ENCODE data around the gene LRBA. TPM values are rescaled to one million over a fixed set of nuclear protein-coding genes. Genes with fewer than 3 reads are reported as not detected.

Gene LRBA
- total RNA-seq, 1 experiment from 2014 or later: 55.3 TPM

DNA sequence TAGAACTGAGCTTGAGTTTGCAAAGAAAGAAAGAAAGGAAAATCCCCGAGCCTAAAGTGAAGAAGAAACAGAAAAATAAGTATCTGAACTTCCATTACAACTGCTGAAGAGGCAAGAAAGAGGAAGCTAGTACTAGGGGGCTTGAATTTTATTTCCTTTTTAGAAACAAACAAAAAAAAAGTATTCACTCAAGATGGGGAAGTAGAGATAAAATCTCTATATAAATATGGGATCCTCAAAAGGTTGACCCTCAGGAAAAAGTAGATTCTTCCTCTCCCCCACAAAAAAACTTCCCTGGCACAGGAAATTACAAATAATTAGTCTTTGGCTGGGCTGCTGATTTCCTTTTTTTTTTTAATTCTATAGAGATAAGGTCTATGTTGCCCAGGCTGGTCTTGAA is 16.0 kb downstream of the LRBA start:
- Histone ChIP-seq H3T11ph (ENCODE audit: low read length) (no peak overlapping the region), H2BK5ac (ENCODE audit: insufficient read length, low read length) (no peak overlapping the region), H2AK5ac (ENCODE audit: insufficient read length, low read length) (no peak overlapping the region), H3K18ac (ENCODE audit: insufficient read length, low read depth, low read length) (no peak overlapping the region), H4K8ac (replicated peaks; ENCODE audit: insufficient read length, low read depth, low read length) (no peak overlapping the region), H3K79me2 (ENCODE audit: insufficient read depth, low read length) (peaks cover 21% of the 10 kb centered on the region; the same call in 1 of the 2 replicates), H3K23me2 (ENCODE audit: insufficient read length, low read depth, low read length, poor library complexity, severe bottlenecking) (no peaks in the 10 kb centered on the region), H2BK20ac (ENCODE audit: low read depth, low read length, poor library complexity, severe bottlenecking) (no peak overlapping the region), H3K4me1 (ENCODE audit: insufficient read depth, low read length) (no peaks in the 10 kb centered on the region; the same call in 1 of the 2 replicates), H4K5ac (ENCODE audit: insufficient read length, low read depth, low read length) (no peak overlapping the region), H3K27me3 (ENCODE audit: insufficient read depth, low read length) (no peaks in the 10 kb centered on the region), H3K4me2 (ENCODE audit: insufficient read depth, insufficient read length, low read length) (no peak overlapping the region), H3K9ac (ENCODE audit: extremely low read depth, insufficient read length, low read length) (no peak overlapping the region), H3K4ac (ENCODE audit: low read depth, low read length) (no peak overlapping the region), H3K27ac (ENCODE audit: insufficient read length, low read depth, low read length) (no peak overlapping the region), H3K9me3 (ENCODE audit: control insufficient read depth, low read depth, low read length) (no peaks in the 10 kb centered on the region), H2BK120ac (ENCODE audit: low read depth, low read length, poor library complexity, severe bottlenecking) (no peak overlapping the region), H4K91ac (ENCODE audit: insufficient read length, low read depth, low read length) (no peak overlapping the region), H3K23ac (ENCODE audit: insufficient read length, low read depth, low read length) (no peak overlapping the region), H3K79me1 (ENCODE audit: insufficient read depth, low read depth, low read length, poor library complexity, severe bottlenecking) (peaks cover 6% of the 10 kb centered on the region), H3K56ac (ENCODE audit: insufficient read length, low read depth, low read length) (no peak overlapping the region), H2AFZ (ENCODE audit: low read length) (no peak overlapping the region), H2BK12ac (ENCODE audit: insufficient read length, low read depth, low read length) (no peak overlapping the region), H4K20me1 (ENCODE audit: control insufficient read depth, insufficient read depth, insufficient read length) (no peaks in the 10 kb centered on the region), H2BK15ac (ENCODE audit: low read depth, low read length) (no peak overlapping the region), H3K14ac (ENCODE audit: insufficient read depth, low read length) (no peak overlapping the region)
- H3K27ac Mint-ChIP-seq: peak overlapping the region in 1 of 3 experiments; percentile 78; a peak in 2 of 7 replicates
- no peaks in the 10 kb centered on the region; a peak in 1 of 5 replicates for H3K9me3 Mint-ChIP-seq
- no peaks in the 10 kb centered on the region for H3K27me3 Mint-ChIP-seq (ENCODE audit: low read depth)
- H3K36me3 Mint-ChIP-seq (ENCODE audit: insufficient read depth in 1 of 3, low read depth in 3 of 3): peaks cover 2 to 12% (median 11%) of the 10 kb centered on the region in 3 experiments; a peak in 6 of 7 replicates
- no peak for DNase-seq
- no CpG with 5 or more reads among the region's 1 CpG for WGBS (ENCODE audit: extremely low coverage, insufficient read length, low lambda C conversion rate)
- H3K4me1 Mint-ChIP-seq: peaks cover 27 to 38% of the 10 kb centered on the region in 2 experiments
- no peak overlapping the region for H3K4me3 Mint-ChIP-seq
- TF ChIP-seq, protein P1, sequence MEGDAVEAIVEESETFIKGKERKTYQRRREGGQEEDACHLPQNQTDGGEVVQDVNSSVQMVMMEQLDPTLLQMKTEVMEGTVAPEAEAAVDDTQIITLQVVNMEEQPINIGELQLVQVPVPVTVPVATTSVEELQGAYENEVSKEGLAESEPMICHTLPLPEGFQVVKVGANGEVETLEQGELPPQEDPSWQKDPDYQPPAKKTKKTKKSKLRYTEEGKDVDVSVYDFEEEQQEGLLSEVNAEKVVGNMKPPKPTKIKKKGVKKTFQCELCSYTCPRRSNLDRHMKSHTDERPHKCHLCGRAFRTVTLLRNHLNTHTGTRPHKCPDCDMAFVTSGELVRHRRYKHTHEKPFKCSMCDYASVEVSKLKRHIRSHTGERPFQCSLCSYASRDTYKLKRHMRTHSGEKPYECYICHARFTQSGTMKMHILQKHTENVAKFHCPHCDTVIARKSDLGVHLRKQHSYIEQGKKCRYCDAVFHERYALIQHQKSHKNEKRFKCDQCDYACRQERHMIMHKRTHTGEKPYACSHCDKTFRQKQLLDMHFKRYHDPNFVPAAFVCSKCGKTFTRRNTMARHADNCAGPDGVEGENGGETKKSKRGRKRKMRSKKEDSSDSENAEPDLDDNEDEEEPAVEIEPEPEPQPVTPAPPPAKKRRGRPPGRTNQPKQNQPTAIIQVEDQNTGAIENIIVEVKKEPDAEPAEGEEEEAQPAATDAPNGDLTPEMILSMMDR (conservative IDR thresholded peaks at IDR 0.05): no peak
